ENCODE measurements around the gene SPOCK1.
"Not testable (repeated sequence)": the region's sequence is repeated elsewhere in the genome, so short reads cannot be mapped to it uniquely, and the experiment has no call there.

SPOCK1 gene

GRCh38 chr5:137504916-137505315 lies 5.8 kb upstream of the SPOCK1 start:
- H3K9ac ChIP-seq (ENCODE audit: low read depth, low read length) = no peak overlapping the region
- H3K27me3 ChIP-seq (ENCODE audit: insufficient read depth, low read length) = no peaks in the 10 kb centered on the region
- H3K27ac ChIP-seq (ENCODE audit: low read length) = no peak overlapping the region
- H3K4me1 ChIP-seq (ENCODE audit: insufficient read depth, low read length) = no peaks in the 10 kb centered on the region
- H3K4me3 ChIP-seq (ENCODE audit: low read length) = no peak overlapping the region
- no peaks in the 10 kb centered on the region for H3K9me3 ChIP-seq (ENCODE audit: insufficient read depth, low read depth, low read length)
- no peaks in the 10 kb centered on the region for H3K36me3 ChIP-seq (ENCODE audit: insufficient read depth, low read depth, low read length)

GRCh38 chr5:137503456-137503855 lies 4.3 kb upstream of the SPOCK1 start:
- Histone ChIP-seq H3K27me3 (ENCODE audit: insufficient read depth, low read length) (peaks cover 6% of the 10 kb centered on the region), H3K4me1 (ENCODE audit: insufficient read depth, low read length) (no peaks in the 10 kb centered on the region), H3K36me3 (ENCODE audit: insufficient read depth, low read depth, low read length) (no peaks in the 10 kb centered on the region), H3K9ac (ENCODE audit: low read depth, low read length) (no peak overlapping the region), H3K9me3 (ENCODE audit: insufficient read depth, low read depth, low read length) (no peaks in the 10 kb centered on the region), H3K27ac (ENCODE audit: low read length) (no peak overlapping the region), H3K4me3 (ENCODE audit: low read length) (no peak overlapping the region)

GRCh38 chr5:137502632-137503031 lies 3.5 kb upstream of the SPOCK1 start:
- H3K4me3 ChIP-seq (ENCODE audit: low read length) = no peak overlapping the region
- peaks cover 14% of the 10 kb centered on the region for H3K27me3 ChIP-seq (ENCODE audit: insufficient read depth, low read length)
- no peak overlapping the region for H3K27ac ChIP-seq (ENCODE audit: low read length)
- no peaks in the 10 kb centered on the region for H3K4me1 ChIP-seq (ENCODE audit: insufficient read depth, low read length)
- no peak overlapping the region for H3K9ac ChIP-seq (ENCODE audit: low read depth, low read length)
- H3K9me3 ChIP-seq (ENCODE audit: insufficient read depth, low read depth, low read length) = no peaks in the 10 kb centered on the region
- no peaks in the 10 kb centered on the region for H3K36me3 ChIP-seq (ENCODE audit: insufficient read depth, low read depth, low read length)

- Histone ChIP-seq H3K36me3 (ENCODE audit: insufficient read depth, low read depth, low read length) (no peaks in the 10 kb centered on the region), H3K4me3 (ENCODE audit: low read length) (no peak overlapping the region), H3K9me3 (ENCODE audit: insufficient read depth, low read depth, low read length) (no peaks in the 10 kb centered on the region), H3K27ac (ENCODE audit: low read length) (no peak overlapping the region), H3K4me1 (ENCODE audit: insufficient read depth, low read length) (no peaks in the 10 kb centered on the region), H3K9ac (ENCODE audit: low read depth, low read length) (no peak overlapping the region), H3K27me3 (ENCODE audit: insufficient read depth, low read length) (peaks cover 21% of the 10 kb centered on the region)
Measured at GRCh38 chr5:137501846-137502406, 2.8 kb upstream of the SPOCK1 start.

GRCh38 chr5:137501226-137501625 lies 2.1 kb upstream of the SPOCK1 start:
- H3K27me3 ChIP-seq (ENCODE audit: insufficient read depth, low read length) = peaks cover 28% of the 10 kb centered on the region
- H3K36me3 ChIP-seq (ENCODE audit: insufficient read depth, low read depth, low read length) = no peaks in the 10 kb centered on the region
- no peaks in the 10 kb centered on the region for H3K4me1 ChIP-seq (ENCODE audit: insufficient read depth, low read length)
- no peak overlapping the region for H3K4me3 ChIP-seq (ENCODE audit: low read length)
- H3K9me3 ChIP-seq (ENCODE audit: insufficient read depth, low read depth, low read length) = no peaks in the 10 kb centered on the region
- H3K27ac ChIP-seq (ENCODE audit: low read length) = no peak overlapping the region
- H3K9ac ChIP-seq (ENCODE audit: low read depth, low read length) = no peak overlapping the region

- Histone ChIP-seq H3K4me3 (ENCODE audit: low read length) (no peak overlapping the region), H3K9ac (ENCODE audit: low read depth, low read length) (no peak overlapping the region), H3K27me3 (ENCODE audit: insufficient read depth, low read length) (peaks cover 32% of the 10 kb centered on the region), H3K27ac (ENCODE audit: low read length) (no peak overlapping the region), H3K9me3 (ENCODE audit: insufficient read depth, low read depth, low read length) (no peaks in the 10 kb centered on the region), H3K4me1 (ENCODE audit: insufficient read depth, low read length) (no peaks in the 10 kb centered on the region), H3K36me3 (ENCODE audit: insufficient read depth, low read depth, low read length) (no peaks in the 10 kb centered on the region)
Measured at GRCh38 chr5:137500615-137501225, 1.6 kb upstream of the SPOCK1 start.

- H3K4me3 ChIP-seq (ENCODE audit: low read length); H3K36me3 ChIP-seq (ENCODE audit: insufficient read depth, low read depth, low read length); H3K27ac ChIP-seq (ENCODE audit: low read length); H3K9ac ChIP-seq (ENCODE audit: low read depth, low read length); H3K9me3 ChIP-seq (ENCODE audit: insufficient read depth, low read depth, low read length); H3K4me1 ChIP-seq (ENCODE audit: insufficient read depth, low read length): not testable (repeated sequence)
- peaks cover 43% of the 10 kb centered on the region for H3K27me3 ChIP-seq (ENCODE audit: insufficient read depth, low read length)
Measured at GRCh38 chr5:137499506-137499847, 351 bp upstream of the SPOCK1 start.

GRCh38 chr5:137498301-137498735 lies 808 bp downstream of the SPOCK1 start:
- H3K9me3 ChIP-seq (ENCODE audit: insufficient read depth, low read depth, low read length) = no peaks in the 10 kb centered on the region
- no peaks in the 10 kb centered on the region for H3K36me3 ChIP-seq (ENCODE audit: insufficient read depth, low read depth, low read length)
- H3K9ac ChIP-seq (ENCODE audit: low read depth, low read length) = no peak overlapping the region; the same call in 1 of the 2 replicates
- H3K27me3 ChIP-seq (ENCODE audit: insufficient read depth, low read length) = peaks cover 43% of the 10 kb centered on the region
- no peak overlapping the region for H3K27ac ChIP-seq (ENCODE audit: low read length)
- H3K4me1 ChIP-seq (ENCODE audit: insufficient read depth, low read length) = no peaks in the 10 kb centered on the region
- peak overlapping the region; percentile 77 for H3K4me3 ChIP-seq (ENCODE audit: low read length)

- Histone ChIP-seq H3K9me3 (ENCODE audit: insufficient read depth, low read depth, low read length) (no peaks in the 10 kb centered on the region), H3K27me3 (ENCODE audit: insufficient read depth, low read length) (peaks cover 43% of the 10 kb centered on the region), H3K4me1 (ENCODE audit: insufficient read depth, low read length) (no peaks in the 10 kb centered on the region), H3K36me3 (ENCODE audit: insufficient read depth, low read depth, low read length) (no peaks in the 10 kb centered on the region), H3K4me3 (ENCODE audit: low read length) (peak overlapping the region; percentile 77; the same call in 1 of the 2 replicates), H3K9ac (ENCODE audit: low read depth, low read length) (no peak overlapping the region; the same call in 1 of the 2 replicates), H3K27ac (ENCODE audit: low read length) (no peak overlapping the region)
Measured at GRCh38 chr5:137497396-137498290, 1.5 kb downstream of the SPOCK1 start.

GRCh38 chr5:137496919-137497318 lies 2.2 kb downstream of the SPOCK1 start:
- Histone ChIP-seq H3K36me3 (ENCODE audit: insufficient read depth, low read depth, low read length) (no peaks in the 10 kb centered on the region), H3K27ac (ENCODE audit: low read length) (no peak overlapping the region), H3K4me3 (ENCODE audit: low read length) (no peak overlapping the region), H3K4me1 (ENCODE audit: insufficient read depth, low read length) (no peaks in the 10 kb centered on the region), H3K9ac (ENCODE audit: low read depth, low read length) (no peak overlapping the region), H3K27me3 (ENCODE audit: insufficient read depth, low read length) (peaks cover 43% of the 10 kb centered on the region), H3K9me3 (ENCODE audit: insufficient read depth, low read depth, low read length) (no peaks in the 10 kb centered on the region)

- H3K27ac ChIP-seq (ENCODE audit: low read length) = no peak overlapping the region
- no peaks in the 10 kb centered on the region for H3K9me3 ChIP-seq (ENCODE audit: insufficient read depth, low read depth, low read length)
- H3K36me3 ChIP-seq (ENCODE audit: insufficient read depth, low read depth, low read length) = no peaks in the 10 kb centered on the region
- no peaks in the 10 kb centered on the region for H3K4me1 ChIP-seq (ENCODE audit: insufficient read depth, low read length)
- H3K4me3 ChIP-seq (ENCODE audit: low read length) = no peak overlapping the region
- H3K9ac ChIP-seq (ENCODE audit: low read depth, low read length) = no peak overlapping the region
- H3K27me3 ChIP-seq (ENCODE audit: insufficient read depth, low read length) = peaks cover 27% of the 10 kb centered on the region
Measured at GRCh38 chr5:137492331-137492730, 6.8 kb downstream of the SPOCK1 start.

GRCh38 chr5:137491121-137491520 lies 8.0 kb downstream of the SPOCK1 start:
- Histone ChIP-seq H3K36me3 (ENCODE audit: insufficient read depth, low read depth, low read length) (no peaks in the 10 kb centered on the region), H3K9ac (ENCODE audit: low read depth, low read length) (no peak overlapping the region), H3K9me3 (ENCODE audit: insufficient read depth, low read depth, low read length) (no peaks in the 10 kb centered on the region), H3K4me3 (ENCODE audit: low read length) (no peak overlapping the region), H3K4me1 (ENCODE audit: insufficient read depth, low read length) (no peaks in the 10 kb centered on the region), H3K27ac (ENCODE audit: low read length) (no peak overlapping the region), H3K27me3 (ENCODE audit: insufficient read depth, low read length) (peaks cover 15% of the 10 kb centered on the region)

All from iPS-20b (cell line).